HG03066 (cell line): ENCODE results near the gene LNPEP.
"Not testable (repeated sequence)": the region's sequence is repeated elsewhere in the genome, so short reads cannot be mapped to it uniquely, and the experiment has no call there.

Experiments used
- ATAC-seq: cut with Tn5 transposase; IDR thresholded peaks from one replicate; pipeline ENCODE4 v1.9.1; 2021; ENCODE audit warnings: low read depth; ENCODE audit not compliant: unreplicated experiment

Gene LNPEP

GRCh38 chr5:97046270-97046982, 110.5 kb downstream of the LNPEP start:
- no peak for ATAC-seq

- no peak for ATAC-seq
Measured at GRCh38 chr5:97047076-97047475, 111.2 kb downstream of the LNPEP start.

- ATAC-seq, result no peak
Measured at GRCh38 chr5:97049175-97049574, 113.3 kb downstream of the LNPEP start.

- no peak for ATAC-seq
Measured at GRCh38 chr5:97056263-97056662, 120.4 kb downstream of the LNPEP start.

GRCh38 chr5:97062046-97062445, 126.2 kb downstream of the LNPEP start:
- no peak for ATAC-seq

GRCh38 chr5:97063251-97063650, 127.4 kb downstream of the LNPEP start:
- ATAC-seq, result no peak

- ATAC-seq, result no peak
Measured at GRCh38 chr5:97065475-97065874, 129.6 kb downstream of the LNPEP start.

GRCh38 chr5:97067296-97067850, 131.5 kb downstream of the LNPEP start:
- no peak for ATAC-seq

GRCh38 chr5:97070234-97070633, 134.4 kb downstream of the LNPEP start:
- no peak for ATAC-seq

- no peak for ATAC-seq
Measured at GRCh38 chr5:97071101-97071500, 135.2 kb downstream of the LNPEP start.

GRCh38 chr5:97071993-97072392, 136.1 kb downstream of the LNPEP start:
- no peak for ATAC-seq

GRCh38 chr5:97072696-97073095, 136.8 kb downstream of the LNPEP start:
- ATAC-seq, result no peak

- ATAC-seq, result no peak
Measured at GRCh38 chr5:97073420-97073819, 137.5 kb downstream of the LNPEP start.

GRCh38 chr5:97074859-97075489, 139.1 kb downstream of the LNPEP start:
- no peak for ATAC-seq

- no peak for ATAC-seq
Measured at GRCh38 chr5:97075649-97076048, 139.8 kb downstream of the LNPEP start.

- ATAC-seq, result no peak
Measured at GRCh38 chr5:97076098-97076497, 140.2 kb downstream of the LNPEP start.

- ATAC-seq, result no peak
Measured at GRCh38 chr5:97077246-97077645, 141.4 kb downstream of the LNPEP start.

GRCh38 chr5:97078958-97079743, 143.3 kb downstream of the LNPEP start:
- no peak for ATAC-seq

GRCh38 chr5:97084782-97085458, 149.0 kb downstream of the LNPEP start:
- not testable (repeated sequence) for ATAC-seq

- ATAC-seq, result no peak
Measured at GRCh38 chr5:97085459-97086181, 149.7 kb downstream of the LNPEP start.
